NCI-H446 (cell line): ENCODE results near the gene GNG2.

ENCODE experiments used
- DNase-seq, 2 experiments: peaks; one replicate each; lab custom pipeline; 2025; lab: John Stamatoyannopoulos, UW

The GNG2 gene

GRCh38 chr14:51939755-51940301, 79.4 kb downstream of the GNG2 start:
- DNase-seq, result no peak

- no peak for DNase-seq
Observed at GRCh38 chr14:51942971-51943370, 82.6 kb downstream of the GNG2 start.

GRCh38 chr14:51950007-51950406, 89.6 kb downstream of the GNG2 start:
- no peak for DNase-seq

- no peak for DNase-seq
Observed at GRCh38 chr14:51951656-51952055, 91.2 kb downstream of the GNG2 start.

GRCh38 chr14:51954031-51954430, 93.6 kb downstream of the GNG2 start:
- DNase-seq, result no peak

- no peak for DNase-seq
Observed at GRCh38 chr14:51954657-51955056, 94.2 kb downstream of the GNG2 start.

- peak in 1 of 2 experiments; percentile 6 for DNase-seq
Observed at GRCh38 chr14:51957950-51958349, 97.5 kb downstream of the GNG2 start.

- DNase-seq, result no peak
Observed at GRCh38 chr14:51959928-51960327, 99.5 kb downstream of the GNG2 start.

- DNase-seq, result no peak
Observed at GRCh38 chr14:51960866-51961265, 100.5 kb downstream of the GNG2 start.

GRCh38 chr14:51962711-51963110, 102.3 kb downstream of the GNG2 start:
- no peak for DNase-seq

GRCh38 chr14:51963286-51963685, 102.9 kb downstream of the GNG2 start:
- no peak for DNase-seq

- no peak for DNase-seq
Observed at GRCh38 chr14:51967521-51967920, 107.1 kb downstream of the GNG2 start.

GRCh38 chr14:51969852-51970540, 109.6 kb downstream of the GNG2 start:
- DNase-seq, result no peak

GRCh38 chr14:51972566-51972965, 112.2 kb downstream of the GNG2 start:
- no peak for DNase-seq

- no peak for DNase-seq
Observed at GRCh38 chr14:51977075-51977474, 116.7 kb downstream of the GNG2 start.

GRCh38 chr14:51978681-51979085, 118.3 kb downstream of the GNG2 start:
- no peak for DNase-seq

GRCh38 chr14:51979088-51979709, 118.8 kb downstream of the GNG2 start:
- peak; percentile 71 to 77 for DNase-seq

GRCh38 chr14:51981218-51981854, 120.9 kb downstream of the GNG2 start:
- DNase-seq, result no peak

GRCh38 chr14:51988221-51988620, 127.8 kb downstream of the GNG2 start:
- DNase-seq, result no peak

- DNase-seq, result peak; percentile 76 to 94
Observed at GRCh38 chr14:51989293-51990234, 129.2 kb downstream of the GNG2 start, which contains the start of gene RTRAF. RTRAF (plus strand) TSS chr14:51989546; CDS start chr14:51989640, 94 bp downstream.

- no peak for DNase-seq
Observed at GRCh38 chr14:51990488-51990887, 130.1 kb downstream of the GNG2 start.
